IMR-90 (cell line): ENCODE results near the gene CPD. TPM values are rescaled to one million over a fixed set of nuclear protein-coding genes. Genes with fewer than 3 reads are reported as not detected.

Experiments used
- microRNA-seq, 2 experiments: library from miRNA; stranded (forward) in 1 of 2; unstranded in 1 of 2; fragments of 10-50 nt in 1 of 2; fragments of <30 nt in 1 of 2; gene quantifications in 1 of 2; microRNA quantifications in 1 of 2; one replicate each; pipeline versions ENCODE3 to v1.1.0; 2013 to 2020; ENCODE audit not compliant: insufficient read depth in 1 of 2, insufficient read length in 1 of 2, unreplicated experiment in 1 of 2
- polyA plus RNA-seq, 3 experiments: library from polyadenylated mRNA; depleted of rRNA; stranded (reverse); fragments of >200 nt; gene quantifications; 2 replicates each; pipeline ENCODE4 v1.2.3, GENCODE V29; 2012; ENCODE audit warnings: low replicate concordance in 1 of 3
- small RNA-seq, 5 experiments: library from RNA; depleted of rRNA; stranded (forward); fragments of <200 nt; gene quantifications; one replicate each; pipeline ENCODE3, GENCODE V24; 2012
- total RNA-seq: library from RNA; depleted of rRNA; stranded (reverse); fragments of >200 nt; gene quantifications from 2 replicates; pipeline ENCODE4 v1.2.3, GENCODE V29; 2012; rRNA removed

Gene CPD
- total and polyA plus RNA-seq, 2 of the 4 experiments (the other 2 are of a cell fraction), result 23.4 to 94.5 TPM

Small RNAs within 50 kb of the gene (microRNA-seq; reads per million reads assigned to microRNA genes)
- not detected for gene RF00019 (ENCODE audit: insufficient read depth, insufficient read length)
- gene RNU6-990P (ENCODE audit: insufficient read depth, insufficient read length), result not detected

Small RNAs within 50 kb of the gene (small RNA-seq; reads per million reads assigned to genes)
- gene RF00019 (0 reads per million in 5 experiments), gene RNU6-990P (0 reads per million in 5 experiments)

Other genes with a start within 250 kb of the CPD start
- under 0.01 TPM in 1 of 2 replicates, not detected in the other for gene SLC6A4, start 143.2 kb upstream of the CPD start, total RNA-seq
- not detected in 2 replicates for gene SLC6A4, start 143.2 kb upstream of the CPD start, polyA plus RNA-seq (2012; rRNA removed)
- gene BLMH, start 87.0 kb upstream of the CPD start, total RNA-seq, result 20.8 and 27.2 TPM in 2 replicates
- gene BLMH, start 87.0 kb upstream of the CPD start, polyA plus RNA-seq (2012; rRNA removed), result 11.8 and 17.3 TPM in 2 replicates
- gene TMIGD1, start 44.9 kb upstream of the CPD start, total RNA-seq, result not detected in 2 replicates
- not detected in 2 replicates for gene TMIGD1, start 44.9 kb upstream of the CPD start, polyA plus RNA-seq (2012; rRNA removed)
- gene GOSR1, start 98.5 kb downstream of the CPD start, total RNA-seq, result 47.5 and 64.7 TPM in 2 replicates
- gene GOSR1, start 98.5 kb downstream of the CPD start, polyA plus RNA-seq (2012; rRNA removed), result 14.0 and 21.2 TPM in 2 replicates